ENCODE results near the gene RBM19.

The RBM19 gene

GRCh38 chr12:113798552-113798951 lies 167.6 kb downstream of the RBM19 start:
- no peak for DNase-seq

- no peak for DNase-seq
These were observed 168.6 kb downstream of the RBM19 start for GRCh38 chr12:113797535-113797868.

GRCh38 chr12:113796852-113797534 lies 169.1 kb downstream of the RBM19 start:
- no peak for DNase-seq

- DNase-seq: no peak
These were observed 169.9 kb downstream of the RBM19 start for GRCh38 chr12:113796066-113796827.

- DNase-seq: no peak
These were observed 170.7 kb downstream of the RBM19 start for GRCh38 chr12:113795445-113795844.

GRCh38 chr12:113794774-113795173 lies 171.4 kb downstream of the RBM19 start:
- DNase-seq: no peak

GRCh38 chr12:113793250-113793649 lies 172.9 kb downstream of the RBM19 start:
- DNase-seq: no peak

- no peak for DNase-seq
These were observed 173.7 kb downstream of the RBM19 start for GRCh38 chr12:113792450-113792849.

- DNase-seq: no peak
These were observed 177.9 kb downstream of the RBM19 start for GRCh38 chr12:113788020-113788856.

GRCh38 chr12:113786107-113786506 lies 180.0 kb downstream of the RBM19 start:
- DNase-seq: no peak

GRCh38 chr12:113783811-113784210 lies 182.3 kb downstream of the RBM19 start:
- DNase-seq: no peak

- DNase-seq: no peak
These were observed 183.3 kb downstream of the RBM19 start for GRCh38 chr12:113782873-113783272.

- no peak for DNase-seq
These were observed 184.5 kb downstream of the RBM19 start for GRCh38 chr12:113781415-113782198.

- DNase-seq: no peak
These were observed 186.4 kb downstream of the RBM19 start for GRCh38 chr12:113779774-113780173.

- no peak for DNase-seq
These were observed 187.5 kb downstream of the RBM19 start for GRCh38 chr12:113778432-113779132.

GRCh38 chr12:113777751-113778150 lies 188.4 kb downstream of the RBM19 start:
- no peak for DNase-seq

- no peak for DNase-seq
These were observed 189.6 kb downstream of the RBM19 start for GRCh38 chr12:113776536-113776935.

- no peak for DNase-seq
These were observed 191.6 kb downstream of the RBM19 start for GRCh38 chr12:113774526-113774925.

GRCh38 chr12:113772505-113773030 lies 193.6 kb downstream of the RBM19 start:
- no peak for DNase-seq

GRCh38 chr12:113770389-113770865 lies 195.7 kb downstream of the RBM19 start:
- no peak for DNase-seq

- DNase-seq: no peak
These were observed 196.8 kb downstream of the RBM19 start for GRCh38 chr12:113769305-113769704.

- DNase-seq: no peak
These were observed 197.3 kb downstream of the RBM19 start for GRCh38 chr12:113768850-113769249.

Data from CD4-positive, alpha-beta T cell treated with Interleukin-6 for 4 hours (primary cell).